Measurements from ENCODE around the gene PRKCB. TPM values are rescaled to one million over a fixed set of nuclear protein-coding genes. Genes with fewer than 3 reads are reported as not detected.

Gene PRKCB
- polyA plus RNA-seq, 1 donor (not counting 4 experiments of a cell fraction or from before 2014, with no cell fraction given): 0.18 TPM

DNA sequence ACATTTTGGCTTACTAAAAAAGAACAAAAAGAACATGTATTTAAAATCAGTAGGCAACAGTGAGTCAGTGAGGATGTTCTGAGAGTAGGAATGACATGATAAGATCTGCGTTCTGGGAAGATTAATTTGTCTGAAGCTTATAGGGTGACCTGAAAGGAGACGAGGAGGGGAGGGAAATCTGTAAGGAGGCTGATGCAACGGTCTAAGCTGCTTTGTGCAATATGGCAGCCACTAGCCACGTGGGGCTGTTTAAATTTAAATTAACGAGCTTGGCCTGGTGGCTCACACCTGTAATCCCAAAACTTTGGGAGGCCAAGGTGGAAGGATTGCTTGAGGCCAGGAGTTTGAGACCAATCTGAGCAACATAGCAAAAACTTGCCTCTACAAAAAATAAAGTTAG is 238.8 kb downstream of the PRKCB start:
- FAIRE-seq: no peak
- Histone ChIP-seq H3K27ac (ENCODE audit: control insufficient read depth, insufficient read depth, low read length) (no peak overlapping the region), H3K4me2 (ENCODE audit: control insufficient read depth, extremely low read depth, insufficient read depth, low read depth, low read length) (no peak overlapping the region), H3K4me1 (ENCODE audit: control insufficient read depth, extremely low read depth, insufficient read depth, low read length) (no peaks in the 10 kb centered on the region), H3K36me3 (ENCODE audit: control insufficient read depth in 2 of 2, extremely low read depth in 1 of 2, insufficient read depth in 2 of 2, low read length in 2 of 2) (no peaks in the 10 kb centered on the region), H4K20me1 (ENCODE audit: control insufficient read depth, extremely low read depth, insufficient read depth, low read length) (no peaks in the 10 kb centered on the region), H3K9me3 (ENCODE audit: control insufficient read depth, low read depth, low read length) (no peaks in the 10 kb centered on the region), H3K9me1 (ENCODE audit: control insufficient read depth, extremely low read depth, insufficient read depth, low read length) (no peaks in the 10 kb centered on the region), H2AFZ (ENCODE audit: control insufficient read depth, low read length) (no peak overlapping the region), H3K27me3 (ENCODE audit: control insufficient read depth, extremely low read depth, insufficient read depth, low read length) (no peaks in the 10 kb centered on the region), H3K9ac (ENCODE audit: control insufficient read depth, extremely low read depth, insufficient read depth, low read length) (no peak overlapping the region), H3K79me2 (ENCODE audit: control insufficient read depth, insufficient read depth, low read length) (no peaks in the 10 kb centered on the region), H3K4me3 (ENCODE audit: control insufficient read depth in 2 of 3, extremely low read depth in 1 of 3, insufficient read depth in 2 of 3, low read depth in 1 of 3, low read length in 3 of 3) (no peak overlapping the region)
- TF ChIP-seq, protein P1, sequence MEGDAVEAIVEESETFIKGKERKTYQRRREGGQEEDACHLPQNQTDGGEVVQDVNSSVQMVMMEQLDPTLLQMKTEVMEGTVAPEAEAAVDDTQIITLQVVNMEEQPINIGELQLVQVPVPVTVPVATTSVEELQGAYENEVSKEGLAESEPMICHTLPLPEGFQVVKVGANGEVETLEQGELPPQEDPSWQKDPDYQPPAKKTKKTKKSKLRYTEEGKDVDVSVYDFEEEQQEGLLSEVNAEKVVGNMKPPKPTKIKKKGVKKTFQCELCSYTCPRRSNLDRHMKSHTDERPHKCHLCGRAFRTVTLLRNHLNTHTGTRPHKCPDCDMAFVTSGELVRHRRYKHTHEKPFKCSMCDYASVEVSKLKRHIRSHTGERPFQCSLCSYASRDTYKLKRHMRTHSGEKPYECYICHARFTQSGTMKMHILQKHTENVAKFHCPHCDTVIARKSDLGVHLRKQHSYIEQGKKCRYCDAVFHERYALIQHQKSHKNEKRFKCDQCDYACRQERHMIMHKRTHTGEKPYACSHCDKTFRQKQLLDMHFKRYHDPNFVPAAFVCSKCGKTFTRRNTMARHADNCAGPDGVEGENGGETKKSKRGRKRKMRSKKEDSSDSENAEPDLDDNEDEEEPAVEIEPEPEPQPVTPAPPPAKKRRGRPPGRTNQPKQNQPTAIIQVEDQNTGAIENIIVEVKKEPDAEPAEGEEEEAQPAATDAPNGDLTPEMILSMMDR (optimal IDR thresholded peaks at IDR 0.05 in 1 of 3, IDR thresholded peaks at IDR 0.05 in 1 of 3, conservative IDR thresholded peaks at IDR 0.05 in 1 of 3; ENCODE audit: extremely low read depth in 1 of 3, insufficient read depth in 2 of 3, low read length in 3 of 3): no peak
- no peak for TF ChIP-seq EZH2 (IDR thresholded peaks at IDR 0.05; ENCODE audit: low read length)
- dilution Hi-C loops (cut with MboI; ENCODE audit: extremely low pct_ligation_motif_present, low sequenced_read_pairs): loop anchor here (10.0 to 25.0 kb wide), 2 partner anchors 70 to 413 kb away; no protein-coding TSS in a partner anchor
- DNase-seq (ENCODE audit: low read depth, low spot score): no peak

DNA sequence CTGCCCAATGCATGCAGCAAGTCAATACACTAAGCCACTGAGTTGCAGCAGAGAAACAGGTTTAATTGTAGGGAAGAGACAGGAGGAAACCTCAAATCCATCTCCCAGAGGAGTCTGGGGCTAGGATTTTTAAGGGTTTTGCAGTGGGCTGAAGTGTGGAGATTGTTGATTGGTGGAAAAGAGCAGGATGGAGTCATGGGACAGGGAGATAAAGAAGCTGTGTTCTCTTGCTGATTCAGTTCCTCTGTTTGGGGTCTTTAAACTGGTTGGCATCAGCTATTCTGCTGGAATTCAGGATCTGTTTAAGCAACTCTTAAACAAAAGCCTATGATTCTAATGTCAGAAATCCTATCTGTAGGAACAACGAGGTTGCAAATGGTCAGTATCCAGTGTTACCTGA is 239.5 kb downstream of the PRKCB start:
- DNase-seq (ENCODE audit: low read depth, low spot score) (no peak), FAIRE-seq (no peak)
- TF ChIP-seq, protein P1 (optimal IDR thresholded peaks at IDR 0.05 in 1 of 3, IDR thresholded peaks at IDR 0.05 in 1 of 3, conservative IDR thresholded peaks at IDR 0.05 in 1 of 3; ENCODE audit: extremely low read depth in 1 of 3, insufficient read depth in 2 of 3, low read length in 3 of 3): no peak
- no peak for TF ChIP-seq EZH2 (IDR thresholded peaks at IDR 0.05; ENCODE audit: low read length)
- Histone ChIP-seq H3K27ac (ENCODE audit: control insufficient read depth, insufficient read depth, low read length) (no peak overlapping the region), H3K9ac (ENCODE audit: control insufficient read depth, extremely low read depth, insufficient read depth, low read length) (no peak overlapping the region), H4K20me1 (ENCODE audit: control insufficient read depth, extremely low read depth, insufficient read depth, low read length) (no peaks in the 10 kb centered on the region), H3K4me3 (ENCODE audit: control insufficient read depth in 2 of 3, extremely low read depth in 1 of 3, insufficient read depth in 2 of 3, low read depth in 1 of 3, low read length in 3 of 3) (no peak overlapping the region), H3K27me3 (ENCODE audit: control insufficient read depth, extremely low read depth, insufficient read depth, low read length) (no peaks in the 10 kb centered on the region), H3K36me3 (ENCODE audit: control insufficient read depth in 2 of 2, extremely low read depth in 1 of 2, insufficient read depth in 2 of 2, low read length in 2 of 2) (no peaks in the 10 kb centered on the region), H3K4me1 (ENCODE audit: control insufficient read depth, extremely low read depth, insufficient read depth, low read length) (no peaks in the 10 kb centered on the region), H3K9me1 (ENCODE audit: control insufficient read depth, extremely low read depth, insufficient read depth, low read length) (no peaks in the 10 kb centered on the region), H3K9me3 (ENCODE audit: control insufficient read depth, low read depth, low read length) (no peaks in the 10 kb centered on the region), H3K4me2 (ENCODE audit: control insufficient read depth, extremely low read depth, insufficient read depth, low read depth, low read length) (no peak overlapping the region), H2AFZ (ENCODE audit: control insufficient read depth, low read length) (no peak overlapping the region), H3K79me2 (ENCODE audit: control insufficient read depth, insufficient read depth, low read length) (no peaks in the 10 kb centered on the region)
- dilution Hi-C loops (cut with MboI; ENCODE audit: extremely low pct_ligation_motif_present, low sequenced_read_pairs): loop anchor here (10.0 kb wide), 1 partner anchor 69 kb away; no protein-coding TSS in a partner anchor

Measured in keratinocyte (primary cell).